HG03521 (cell line): ENCODE results near the gene RXRA.

ENCODE experiments used
- ATAC-seq: cut with Tn5 transposase; IDR thresholded peaks from one replicate; pipeline ENCODE4 v1.9.1; 2021; ENCODE audit warnings: mild to moderate bottlenecking, moderate library complexity; ENCODE audit not compliant: unreplicated experiment

The RXRA gene

DNA sequence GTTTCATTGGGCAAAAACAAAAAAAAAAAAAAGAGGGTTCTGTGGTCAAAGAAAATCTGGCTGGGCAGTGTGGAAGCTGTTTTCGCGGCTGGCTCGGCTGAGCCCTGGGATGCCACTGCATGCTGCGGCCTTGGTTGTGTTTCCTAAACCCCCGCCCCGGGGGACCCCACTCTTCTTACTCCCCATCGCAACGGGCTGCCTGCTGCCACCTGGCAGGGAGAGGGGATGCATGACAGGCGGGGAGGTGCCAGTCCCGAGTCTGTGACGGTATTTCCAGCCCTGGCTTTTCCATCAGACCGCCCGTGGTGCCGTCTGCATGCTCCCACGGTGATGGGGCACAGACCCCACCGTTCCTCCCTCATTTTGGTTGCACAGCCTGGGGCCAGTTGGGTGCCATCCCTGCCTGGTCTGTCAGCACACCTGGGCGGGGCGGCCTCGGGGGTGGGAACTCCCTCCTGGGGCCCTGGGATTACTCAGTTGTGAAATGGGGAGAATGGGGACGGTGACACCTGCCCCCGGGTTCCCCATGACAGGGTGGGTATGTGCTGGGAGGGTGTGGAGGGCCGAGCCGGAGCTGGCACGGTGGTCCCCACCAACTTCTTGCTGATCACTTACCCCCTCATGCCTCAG is 101.0 kb downstream of the RXRA start:
- no peak for ATAC-seq

DNA sequence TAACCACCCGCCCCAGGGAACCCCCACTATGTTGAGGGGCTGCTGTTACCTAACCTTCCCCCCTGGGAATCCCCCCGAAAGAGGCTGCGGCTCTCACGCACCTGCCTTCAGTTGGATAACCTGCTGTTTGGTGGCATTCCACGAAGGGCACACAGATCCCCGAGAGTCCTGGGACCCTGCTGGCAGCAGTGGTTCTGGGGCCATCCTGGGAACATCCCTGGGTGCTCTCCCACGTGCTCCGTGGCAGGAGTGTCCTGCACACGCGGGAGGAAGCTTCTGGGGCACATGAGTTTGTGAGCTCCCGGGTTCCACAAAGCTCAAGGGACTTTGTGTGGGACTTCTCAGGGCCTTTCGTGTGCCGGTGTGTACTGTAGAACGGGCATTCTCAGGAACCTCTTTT is 102.3 kb downstream of the RXRA start:
- no peak for ATAC-seq

DNA sequence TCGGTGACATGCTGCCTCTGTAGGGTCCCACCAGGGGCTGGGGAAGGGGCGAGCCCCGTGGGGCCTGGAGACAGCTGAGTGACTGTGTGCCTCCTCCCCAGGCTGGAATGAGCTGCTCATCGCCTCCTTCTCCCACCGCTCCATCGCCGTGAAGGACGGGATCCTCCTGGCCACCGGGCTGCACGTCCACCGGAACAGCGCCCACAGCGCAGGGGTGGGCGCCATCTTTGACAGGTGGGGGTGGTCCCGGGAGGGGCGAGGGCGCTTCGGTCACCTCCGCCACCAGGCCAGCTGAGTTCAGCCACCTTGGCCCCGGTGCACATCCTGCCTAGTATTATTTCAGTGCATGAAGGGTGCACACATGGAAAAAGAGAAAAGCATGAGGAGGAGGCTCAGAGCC is 102.8 kb downstream of the RXRA start:
- ATAC-seq: no peak

GRCh38 chr9:134429481-134429880 is 103.2 kb downstream of the RXRA start:
- no peak for ATAC-seq

GRCh38 chr9:134431095-134431494 is 104.8 kb downstream of the RXRA start:
- ATAC-seq: no peak

DNA sequence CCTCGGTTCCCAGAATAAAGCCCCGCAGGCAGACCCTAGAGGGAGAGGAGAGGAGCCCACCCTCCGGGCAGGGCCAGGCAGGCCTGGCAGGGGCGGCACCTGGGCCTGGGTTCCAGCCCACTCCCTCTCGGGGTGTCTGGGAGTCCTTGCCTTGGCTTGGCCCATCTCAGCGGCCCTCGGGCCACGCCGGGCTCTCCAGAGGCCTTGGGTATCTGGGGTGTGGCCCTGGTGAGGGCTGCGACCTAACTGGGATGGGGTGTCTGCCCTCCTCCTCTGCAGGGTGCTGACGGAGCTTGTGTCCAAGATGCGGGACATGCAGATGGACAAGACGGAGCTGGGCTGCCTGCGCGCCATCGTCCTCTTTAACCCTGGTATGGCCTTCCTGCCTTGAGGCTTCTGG is 105.4 kb downstream of the RXRA start:
- no peak for ATAC-seq

- no peak for ATAC-seq
Observed at GRCh38 chr9:134432471-134432870, 106.2 kb downstream of the RXRA start.

DNA sequence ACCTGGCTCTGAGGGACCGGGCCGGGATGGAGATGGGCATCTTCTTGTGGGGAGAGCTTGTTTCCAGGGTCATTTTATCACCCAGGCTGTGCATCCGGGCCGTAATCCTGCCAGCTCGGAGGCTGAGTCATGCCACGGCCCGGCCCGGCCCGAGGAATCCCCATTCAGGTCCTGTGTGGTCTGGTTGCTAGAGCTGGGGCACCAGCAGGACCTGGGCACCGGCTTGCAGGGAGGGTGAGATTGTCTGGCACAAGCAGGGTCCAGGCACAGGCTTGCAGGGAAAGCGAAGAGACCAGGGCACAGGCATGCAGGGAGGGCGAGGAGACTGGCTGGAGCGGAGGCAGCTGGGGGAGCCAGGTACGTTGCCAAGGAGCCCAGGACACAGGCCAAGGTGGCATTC is 106.8 kb downstream of the RXRA start:
- ATAC-seq: no peak

- no peak for ATAC-seq
Observed at GRCh38 chr9:134433909-134434882, 107.9 kb downstream of the RXRA start.

GRCh38 chr9:134434894-134435506 is 108.7 kb downstream of the RXRA start:
- ATAC-seq: no peak

GRCh38 chr9:134435550-134436378 is 109.5 kb downstream of the RXRA start:
- ATAC-seq: no peak

GRCh38 chr9:134436379-134436762 is 110.1 kb downstream of the RXRA start:
- no peak for ATAC-seq

DNA sequence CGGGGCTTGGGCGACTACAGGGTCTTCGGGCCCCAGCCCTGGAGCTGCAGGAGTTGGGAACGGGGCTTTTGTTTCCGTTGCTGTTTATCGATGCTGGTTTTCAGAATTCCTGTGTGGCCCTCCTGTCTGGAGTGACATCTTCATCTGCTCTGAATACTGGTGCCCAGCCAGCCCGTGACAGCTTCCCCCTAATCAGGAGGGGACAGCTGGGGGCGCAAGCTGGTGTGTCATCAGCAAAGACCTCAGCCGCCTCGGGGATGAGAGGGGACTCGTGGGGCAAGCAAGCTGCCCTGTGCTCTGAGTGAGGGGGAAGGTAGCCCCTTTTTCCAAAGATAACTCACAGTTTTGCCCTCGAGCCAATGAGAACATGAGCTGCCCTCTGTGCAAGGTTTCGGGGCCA is 110.7 kb downstream of the RXRA start:
- no peak for ATAC-seq

DNA sequence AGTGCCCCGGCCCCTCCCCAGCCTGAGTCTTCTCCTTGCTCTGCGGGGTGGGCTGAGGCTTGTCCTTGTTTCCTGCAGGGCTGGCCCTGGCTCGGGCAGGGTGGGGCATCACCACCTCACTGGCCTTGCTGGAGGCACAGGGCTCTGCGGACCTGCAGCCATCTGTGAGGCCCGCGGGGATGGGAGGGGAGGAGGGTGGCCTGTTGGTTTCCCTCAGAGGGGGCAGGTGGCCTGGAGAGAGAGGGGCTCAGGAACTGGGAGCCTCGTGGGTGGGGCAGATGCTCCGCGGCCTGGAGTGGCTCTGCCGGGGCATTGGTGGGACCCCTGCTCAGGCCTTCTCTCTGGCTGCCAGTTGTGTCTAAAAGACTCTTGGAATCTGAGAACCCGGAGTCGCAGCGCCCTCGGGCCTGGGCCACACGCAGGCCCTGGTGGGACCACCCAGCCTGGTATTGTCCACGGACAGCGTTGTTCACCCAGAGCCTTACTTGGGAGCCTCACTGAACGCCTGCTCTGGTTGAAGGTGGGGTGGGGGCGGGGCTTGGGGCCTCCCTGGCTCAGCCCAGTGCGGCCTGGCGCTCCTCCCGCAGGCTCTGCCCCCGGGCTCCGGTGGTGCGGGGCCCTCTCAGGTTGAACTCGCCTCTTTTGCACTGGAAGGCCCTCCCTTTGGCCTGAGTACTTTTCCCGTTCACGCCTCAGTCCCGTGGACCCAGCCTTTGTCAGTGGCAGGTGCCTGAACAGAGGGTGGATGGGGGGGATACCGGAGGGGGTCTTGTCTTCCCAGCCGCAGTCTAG is 111.3 kb downstream of the RXRA start:
- no peak for ATAC-seq

GRCh38 chr9:134438195-134438788 is 112.0 kb downstream of the RXRA start:
- no peak for ATAC-seq

DNA sequence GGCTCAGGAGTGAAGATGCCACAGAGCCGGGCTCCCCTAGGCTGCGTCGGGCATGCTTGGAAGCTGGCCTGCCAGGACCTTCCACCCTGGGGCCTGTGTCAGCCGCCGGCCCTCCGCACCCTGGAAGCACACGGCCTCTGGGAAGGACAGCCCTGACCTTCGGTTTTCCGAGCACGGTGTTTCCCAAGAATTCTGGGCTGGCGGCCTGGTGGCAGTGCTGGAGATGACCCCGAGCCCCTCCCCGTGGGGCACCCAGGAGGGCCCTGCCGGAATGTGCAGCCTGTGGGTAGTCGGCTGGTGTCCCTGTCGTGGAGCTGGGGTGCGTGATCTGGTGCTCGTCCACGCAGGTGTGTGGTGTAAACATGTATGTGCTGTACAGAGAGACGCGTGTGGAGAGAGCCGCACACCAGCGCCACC is 113.1 kb downstream of the RXRA start:
- ATAC-seq: no peak

GRCh38 chr9:134440636-134441226 is 114.5 kb downstream of the RXRA start:
- ATAC-seq: no peak

GRCh38 chr9:134441227-134442084 is 115.2 kb downstream of the RXRA start:
- no peak for ATAC-seq
